NOMO-1 treated with DMSO at 0.1 percent for 48 hours (cell line): Measurements from ENCODE around the gene FCGR3A.

ENCODE experiments used
- DNase-seq: peaks from one replicate; lab custom pipeline; 2025; ENCODE audit not compliant: unreplicated experiment; lab: John Stamatoyannopoulos, UW

FCGR3A gene

GRCh38 chr1:161505686-161506085 is 43.9 kb downstream of the FCGR3A start:
- no peak for DNase-seq

GRCh38 chr1:161503394-161503748 is 46.2 kb downstream of the FCGR3A start:
- DNase-seq = no peak

GRCh38 chr1:161502641-161503393 is 46.8 kb downstream of the FCGR3A start:
- DNase-seq = no peak

DNA sequence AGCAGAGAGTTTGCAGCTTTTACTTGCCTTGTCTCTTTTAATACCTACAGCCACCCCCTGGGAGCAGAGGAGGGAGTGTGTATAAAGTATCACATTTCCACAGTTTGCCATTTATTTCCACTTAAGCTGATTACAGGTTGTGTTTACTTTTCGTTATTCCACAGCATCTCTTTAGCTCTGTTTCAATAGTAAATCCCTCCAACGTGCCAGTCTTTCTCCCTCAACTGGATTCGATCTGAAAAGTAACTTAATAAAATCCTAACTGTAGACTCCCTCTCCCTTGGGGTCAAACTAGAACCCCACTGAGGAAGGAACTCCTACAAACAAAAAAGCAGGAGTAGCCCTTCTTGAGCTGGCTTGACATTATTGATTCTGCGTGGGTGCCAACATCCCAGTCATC is 47.4 kb downstream of the FCGR3A start:
- no peak for DNase-seq

DNA sequence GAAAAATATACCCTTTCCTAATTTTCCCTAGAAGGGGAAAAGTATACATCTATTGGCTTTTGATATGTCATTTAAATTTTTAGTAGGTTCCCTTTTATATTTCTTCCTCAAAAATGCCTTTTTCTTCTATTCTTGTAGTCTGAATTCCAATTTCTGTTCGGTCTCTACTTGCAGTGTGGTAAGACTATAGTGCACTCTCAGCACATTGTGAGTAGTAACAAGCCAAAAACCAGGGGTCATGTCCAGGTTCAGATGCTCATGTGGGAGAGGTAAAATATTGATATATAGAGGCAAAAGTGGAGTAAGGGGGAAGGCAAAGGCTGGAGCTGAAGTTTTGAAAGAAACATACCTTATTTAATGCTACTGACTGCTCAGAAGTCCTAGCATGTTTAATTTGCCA is 48.4 kb downstream of the FCGR3A start:
- no peak for DNase-seq

DNA sequence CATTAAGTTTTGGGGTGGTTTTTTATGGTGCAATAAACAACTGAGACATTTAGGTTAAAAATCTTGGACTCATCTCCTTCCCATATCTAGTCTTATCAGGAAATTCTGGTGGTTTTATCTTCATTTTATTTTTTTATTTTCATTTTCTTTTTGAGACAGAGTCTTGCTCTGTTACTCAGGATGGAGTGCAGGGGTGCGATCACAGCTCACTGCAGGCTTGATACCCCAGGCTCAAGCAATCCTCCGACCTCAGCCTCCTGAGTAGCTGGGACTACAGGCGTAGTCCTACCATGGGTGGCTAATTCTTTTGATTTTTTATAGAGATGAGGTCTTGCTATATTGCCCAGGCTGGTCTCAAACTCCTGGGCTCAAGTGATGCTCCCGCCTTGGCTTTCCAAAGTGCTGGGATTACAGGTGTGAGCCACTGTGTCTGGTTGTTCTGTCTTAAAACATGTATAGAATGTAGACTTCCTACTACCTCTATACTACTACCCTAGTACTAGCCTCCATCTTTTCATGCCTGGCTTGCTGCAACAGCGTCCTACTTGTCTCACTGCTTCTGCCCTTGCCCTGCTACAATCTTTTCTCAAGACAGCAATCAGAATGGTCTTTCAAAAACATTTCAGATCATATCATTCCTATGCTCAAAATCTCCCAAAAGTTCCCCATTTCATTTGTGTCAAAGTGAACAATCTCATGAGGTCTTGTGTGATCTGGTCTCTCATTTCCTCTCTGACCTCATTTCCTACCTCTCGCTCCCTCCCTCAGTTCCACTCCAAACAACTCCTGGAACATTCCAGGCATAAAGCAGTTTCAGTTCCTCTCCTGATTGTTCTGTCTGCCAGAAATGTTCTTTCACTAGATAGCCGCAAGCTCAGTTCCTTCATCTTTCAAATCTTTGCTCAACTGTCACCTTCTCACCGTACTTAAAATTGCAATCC is 50.2 kb downstream of the FCGR3A start:
- DNase-seq = peak; percentile 82

- no peak for DNase-seq
Measured at GRCh38 chr1:161498646-161499045, 51.0 kb downstream of the FCGR3A start.

DNA sequence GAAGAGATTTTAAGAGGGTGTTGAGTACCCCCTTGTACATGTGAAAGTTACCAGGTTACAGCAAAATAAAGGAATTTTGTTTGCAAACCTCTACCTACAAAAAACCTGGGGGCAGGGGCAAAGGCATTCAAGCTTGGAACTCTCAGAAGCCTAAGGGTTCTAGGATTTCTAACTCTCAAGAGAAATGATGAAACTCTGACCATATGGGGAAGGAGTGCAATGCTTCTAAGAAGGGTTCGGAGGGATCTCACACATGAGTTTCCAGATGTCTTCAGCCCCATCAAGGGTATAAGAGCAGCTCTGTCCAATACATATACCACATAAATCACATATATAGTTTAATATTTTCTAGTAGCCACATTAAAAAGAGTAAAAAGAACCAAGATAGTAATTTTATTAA is 51.7 kb downstream of the FCGR3A start:
- no peak for DNase-seq

DNA sequence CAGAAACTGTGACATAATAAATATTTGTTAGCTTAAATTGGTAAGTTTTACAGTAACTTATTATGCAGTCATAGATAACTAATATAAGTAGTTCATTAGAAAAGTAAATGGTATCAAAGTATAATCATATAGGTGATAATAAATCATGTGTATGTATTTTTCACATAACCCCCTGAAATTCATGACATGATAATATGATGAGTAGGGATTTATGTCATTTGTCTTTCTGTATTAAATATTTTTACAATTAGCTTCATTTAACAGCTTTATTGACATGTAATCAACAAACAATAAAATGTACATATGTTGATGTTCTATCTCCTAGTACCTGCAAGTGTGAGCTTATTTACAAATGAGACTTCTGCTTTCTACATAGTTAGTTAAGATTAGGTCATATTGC is 54.1 kb downstream of the FCGR3A start:
- peak; percentile 36 for DNase-seq

DNA sequence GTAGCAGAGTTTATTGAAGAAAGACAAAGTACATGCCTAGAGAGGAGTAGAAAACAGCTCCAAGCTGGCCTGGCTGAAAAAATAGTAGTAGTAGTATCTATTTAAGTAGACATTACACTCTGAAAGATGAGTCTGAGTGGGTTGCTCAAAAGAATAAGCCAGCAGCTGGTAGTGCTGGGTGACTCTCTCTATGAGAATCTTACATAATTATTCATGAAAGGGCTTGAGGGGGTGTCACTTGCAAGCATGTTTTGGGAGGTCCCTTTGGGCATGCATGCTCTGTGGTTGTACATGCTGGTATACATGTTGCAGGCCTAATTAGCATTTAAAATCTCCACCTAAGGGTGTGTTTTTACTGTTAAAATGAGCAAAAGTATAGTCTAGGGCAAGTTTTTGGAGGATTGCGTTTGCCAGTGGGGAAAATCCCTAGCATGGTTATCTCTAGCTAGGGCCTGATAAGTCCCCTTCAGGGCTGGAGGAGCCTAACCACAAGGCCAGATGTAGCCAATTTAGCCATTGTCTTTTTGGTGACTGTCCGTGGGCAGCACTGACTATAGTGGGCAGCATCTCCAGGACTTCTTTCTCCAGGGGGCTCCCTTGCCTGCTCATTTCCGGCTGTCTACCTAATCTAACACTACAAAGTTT is 55.4 kb downstream of the FCGR3A start:
- no peak for DNase-seq

GRCh38 chr1:161492827-161493226 is 56.8 kb downstream of the FCGR3A start:
- no peak for DNase-seq
